OCI-LY7 (cell line): Measurements from ENCODE around the gene RFNG.

Source experiments
- EZH2phosphoT487 ChIP-seq: fragments of 200-600 bp; sonication (generic); IDR thresholded peaks from 2 replicates; pipeline ENCODE4 v1.6.1; 2018; ENCODE audit warnings: low read depth, borderline replicate concordance, mild to moderate bottlenecking, mixed run types, antibody characterized with exemption, low read length, moderate library complexity, mixed read lengths
- TF ChIP-seq, protein P1 (sequence below): fragments of 200-600 bp; sonication (generic); conservative IDR thresholded peaks from 2 replicates; pipeline ENCODE4 v1.5.1; 2014; ENCODE audit warnings: mild to moderate bottlenecking, antibody characterized with exemption, low read length, moderate library complexity, mixed read lengths

DNA sequence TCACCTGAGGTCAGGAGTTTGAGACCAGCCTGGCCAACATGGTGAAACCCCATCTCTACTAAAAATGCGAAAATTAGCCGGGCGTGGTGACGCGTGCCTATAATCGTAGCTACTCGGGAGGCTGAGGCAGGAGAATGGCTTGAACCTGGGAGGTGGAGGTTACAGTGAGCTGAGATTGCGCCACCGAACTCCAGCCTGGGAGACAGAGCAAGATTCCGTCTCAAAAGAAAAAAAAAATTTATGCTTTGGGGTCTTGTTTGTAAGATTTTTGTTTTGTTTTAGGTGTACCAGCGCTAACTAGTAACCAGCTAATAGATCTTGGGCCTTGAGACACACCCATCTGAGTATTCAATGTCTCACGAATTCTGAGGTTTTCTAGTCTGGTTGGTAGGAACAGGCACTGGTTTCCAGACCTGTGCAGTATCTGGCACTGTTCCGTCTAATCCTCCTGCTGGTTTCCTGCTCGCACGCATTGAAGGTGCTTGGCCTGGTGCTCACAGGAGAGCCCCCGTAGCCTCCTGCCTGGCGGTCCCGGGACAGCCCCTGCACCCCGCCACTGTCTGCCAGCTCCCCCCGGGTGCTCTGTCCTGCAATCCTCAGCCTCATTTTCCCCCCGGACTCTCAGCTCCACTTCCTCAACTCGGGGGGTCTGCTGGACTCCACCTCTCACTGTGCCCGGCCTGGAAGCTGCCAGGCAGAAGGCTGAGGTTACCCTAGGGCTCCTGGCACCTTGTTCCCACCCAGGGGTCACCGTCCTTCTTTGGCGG lies 24.6 kb upstream of the RFNG start:
- TF ChIP-seq, protein P1, sequence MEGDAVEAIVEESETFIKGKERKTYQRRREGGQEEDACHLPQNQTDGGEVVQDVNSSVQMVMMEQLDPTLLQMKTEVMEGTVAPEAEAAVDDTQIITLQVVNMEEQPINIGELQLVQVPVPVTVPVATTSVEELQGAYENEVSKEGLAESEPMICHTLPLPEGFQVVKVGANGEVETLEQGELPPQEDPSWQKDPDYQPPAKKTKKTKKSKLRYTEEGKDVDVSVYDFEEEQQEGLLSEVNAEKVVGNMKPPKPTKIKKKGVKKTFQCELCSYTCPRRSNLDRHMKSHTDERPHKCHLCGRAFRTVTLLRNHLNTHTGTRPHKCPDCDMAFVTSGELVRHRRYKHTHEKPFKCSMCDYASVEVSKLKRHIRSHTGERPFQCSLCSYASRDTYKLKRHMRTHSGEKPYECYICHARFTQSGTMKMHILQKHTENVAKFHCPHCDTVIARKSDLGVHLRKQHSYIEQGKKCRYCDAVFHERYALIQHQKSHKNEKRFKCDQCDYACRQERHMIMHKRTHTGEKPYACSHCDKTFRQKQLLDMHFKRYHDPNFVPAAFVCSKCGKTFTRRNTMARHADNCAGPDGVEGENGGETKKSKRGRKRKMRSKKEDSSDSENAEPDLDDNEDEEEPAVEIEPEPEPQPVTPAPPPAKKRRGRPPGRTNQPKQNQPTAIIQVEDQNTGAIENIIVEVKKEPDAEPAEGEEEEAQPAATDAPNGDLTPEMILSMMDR, result no peak
- no peak for TF ChIP-seq EZH2phosphoT487
